ENCODE measurements around the gene SEC22A. TPM values are rescaled to one million over a fixed set of nuclear protein-coding genes. Genes with fewer than 3 reads are reported as not detected.
A peak's percentile ranks its signal among the peaks of the same experiment; 100 is the strongest.

SEC22A gene
- total and polyA plus RNA-seq, 2 of the 13 experiments (the other 11 are each of a cell fraction or from before 2014, with no cell fraction given): 14.1 to 17.3 TPM

DNA sequence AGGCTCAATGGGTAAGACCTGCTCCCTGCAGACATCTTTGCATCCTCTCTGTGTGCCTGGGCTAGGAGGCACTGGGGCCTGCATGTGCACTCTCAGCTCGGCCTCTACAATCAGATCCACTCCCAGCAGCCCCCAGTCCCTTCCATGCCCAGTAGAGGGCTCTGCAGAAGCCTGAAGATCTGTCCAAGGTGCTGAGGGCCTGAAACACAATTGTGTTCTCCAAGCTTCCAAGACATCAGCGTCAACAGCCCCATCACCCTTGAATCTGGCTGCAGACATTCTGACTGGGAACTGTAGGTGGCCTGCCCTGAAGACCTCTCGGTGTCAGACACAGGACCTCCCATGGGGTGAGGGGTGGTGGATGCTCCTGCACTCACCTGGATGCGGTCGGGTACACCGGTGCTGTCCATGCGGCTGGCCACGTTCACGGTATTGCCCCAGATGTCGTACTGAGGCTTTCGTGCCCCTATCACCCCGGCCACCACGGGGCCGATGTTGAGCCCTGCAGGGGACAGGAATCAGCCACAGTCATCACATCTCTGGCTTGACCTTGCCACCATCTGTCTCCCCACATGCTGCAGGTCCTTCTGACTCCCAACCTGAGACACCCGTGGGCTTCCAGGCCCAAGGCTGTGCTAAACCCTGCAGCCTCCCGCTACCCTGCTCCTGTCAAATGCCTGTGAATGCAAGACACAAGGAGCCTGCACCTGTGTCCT is 84.7 kb downstream of the SEC22A start (continued):
- 0 out of 2 replicates have a peak, but pooled peaks have one; percentile 13 for TF ChIP-seq ZBTB7A (CRISPR knock-in tag; IDR thresholded peaks at IDR 0.05)
- no peak for TF ChIP-seq MBNL3 (CRISPR knock-in tag; conservative IDR thresholded peaks at IDR 0.05)
- TF ChIP-seq SP4 (CRISPR knock-in tag; IDR thresholded peaks at IDR 0.05): peak; percentile 54; the same call in 1 of the 2 replicates
- TF ChIP-seq ZNF441 (CRISPR knock-in tag; IDR thresholded peaks at IDR 0.05; ENCODE audit: borderline replicate concordance): peak; percentile 82; the same call in 1 of the 2 replicates
- TF ChIP-seq NKX3-1 (CRISPR knock-in tag; IDR thresholded peaks at IDR 0.05): peak; percentile 96
- TF ChIP-seq ARHGAP35 (CRISPR knock-in tag; IDR thresholded peaks at IDR 0.05; ENCODE audit: borderline replicate concordance): peak; percentile 72; the same call in 1 of the 2 replicates
- TF ChIP-seq SOX5 (CRISPR knock-in tag; IDR thresholded peaks at IDR 0.05; ENCODE audit: borderline replicate concordance): peak; percentile 39; the same call in 1 of the 2 replicates
- TF ChIP-seq, protein P1, sequence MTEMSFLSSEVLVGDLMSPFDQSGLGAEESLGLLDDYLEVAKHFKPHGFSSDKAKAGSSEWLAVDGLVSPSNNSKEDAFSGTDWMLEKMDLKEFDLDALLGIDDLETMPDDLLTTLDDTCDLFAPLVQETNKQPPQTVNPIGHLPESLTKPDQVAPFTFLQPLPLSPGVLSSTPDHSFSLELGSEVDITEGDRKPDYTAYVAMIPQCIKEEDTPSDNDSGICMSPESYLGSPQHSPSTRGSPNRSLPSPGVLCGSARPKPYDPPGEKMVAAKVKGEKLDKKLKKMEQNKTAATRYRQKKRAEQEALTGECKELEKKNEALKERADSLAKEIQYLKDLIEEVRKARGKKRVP (CRISPR knock-in tag; IDR thresholded peaks at IDR 0.05): no peak
- TF ChIP-seq BRCA1 (CRISPR knock-in tag; IDR thresholded peaks at IDR 0.05): peak; percentile 70; the same call in 1 of the 2 replicates
- peak; percentile 96 for TF ChIP-seq ERF (CRISPR knock-in tag; IDR thresholded peaks at IDR 0.05)
- TF ChIP-seq HMG20A (CRISPR knock-in tag; IDR thresholded peaks at IDR 0.05; ENCODE audit: borderline replicate concordance): 0 out of 2 replicates have a peak, but pooled peaks have one; percentile 31
- 0 out of 2 replicates have a peak, but pooled peaks have one; percentile 67 for TF ChIP-seq ZNF235 (CRISPR knock-in tag; IDR thresholded peaks at IDR 0.05; ENCODE audit: borderline replicate concordance)
- TF ChIP-seq ZNF547 (CRISPR knock-in tag; IDR thresholded peaks at IDR 0.05): 0 out of 2 replicates have a peak, but pooled peaks have one; percentile 55
- TF ChIP-seq ZNF557 (CRISPR knock-in tag; IDR thresholded peaks at IDR 0.05): peak; percentile 96
- 0 out of 2 replicates have a peak, but pooled peaks have one; percentile 38 for TF ChIP-seq ZNF431 (CRISPR knock-in tag; IDR thresholded peaks at IDR 0.05; ENCODE audit: borderline replicate concordance, low read depth)
- no peak for TF ChIP-seq ZNF501 (CRISPR knock-in tag; IDR thresholded peaks at IDR 0.05)
- TF ChIP-seq SP140L (CRISPR knock-in tag; IDR thresholded peaks at IDR 0.05; ENCODE audit: borderline replicate concordance): peak; percentile 96; the same call in 1 of the 2 replicates
- TF ChIP-seq ZMAT3 (CRISPR knock-in tag; conservative IDR thresholded peaks at IDR 0.05): peak; percentile 81
- no peak for TF ChIP-seq YY1 (IDR thresholded peaks at IDR 0.05; ENCODE audit: insufficient read depth, insufficient replicate concordance, low read depth, low read length)
- TF ChIP-seq SMYD3 (CRISPR knock-in tag; IDR thresholded peaks at IDR 0.05): no peak
- TF ChIP-seq TAF15 (IDR thresholded peaks at IDR 0.05; ENCODE audit: low read depth, low read length, poor library complexity, severe bottlenecking): no peak
- 0 out of 2 replicates have a peak, but pooled peaks have one; percentile 56 for TF ChIP-seq ZNF543 (CRISPR knock-in tag; IDR thresholded peaks at IDR 0.05)
- TF ChIP-seq BORCS8-MEF2B (CRISPR knock-in tag; IDR thresholded peaks at IDR 0.05): peak; percentile 98
- no peak for TF ChIP-seq ZNF430 (CRISPR knock-in tag; IDR thresholded peaks at IDR 0.05)
- 0 out of 2 replicates have a peak, but pooled peaks have one; percentile 57 for TF ChIP-seq KLF12 (CRISPR knock-in tag; IDR thresholded peaks at IDR 0.05; ENCODE audit: borderline replicate concordance)
- TF ChIP-seq, protein P2, sequence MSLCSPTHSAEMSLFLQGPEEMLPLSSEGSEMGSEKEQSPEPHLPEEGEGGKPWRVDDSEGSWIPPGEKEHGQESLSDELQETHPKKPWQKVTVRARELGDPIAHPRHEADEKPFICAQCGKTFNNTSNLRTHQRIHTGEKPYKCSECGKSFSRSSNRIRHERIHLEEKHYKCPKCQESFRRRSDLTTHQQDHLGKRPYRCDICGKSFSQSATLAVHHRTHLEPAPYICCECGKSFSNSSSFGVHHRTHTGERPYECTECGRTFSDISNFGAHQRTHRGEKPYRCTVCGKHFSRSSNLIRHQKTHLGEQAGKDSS (CRISPR knock-in tag; IDR thresholded peaks at IDR 0.05; ENCODE audit: borderline replicate concordance, low read depth): 0 out of 2 replicates have a peak, but pooled peaks have one; percentile 35
